GM12864 (cell line): ENCODE data around the gene FOXN4.

Experiments
- DNase-seq: peaks from one replicate; pipeline ENCODE4 v3.0.0-alpha.2; 2011; ENCODE audit warnings: low read depth
- H3K4me3 ChIP-seq: 2 replicates; pipeline ENCODE4 v1.5.1; 2011; ENCODE audit warnings: mild to moderate bottlenecking, low read depth, low read length, control low read depth
- TF ChIP-seq, protein P1 (sequence below): IDR thresholded peaks from 2 replicates; pipeline ENCODE4 v1.5.1; 2011; ENCODE audit warnings: low read depth, mild to moderate bottlenecking, moderate library complexity, low read length, control low read depth, inconsistent platforms; ENCODE audit errors: missing control alignments

FOXN4 gene

DNA sequence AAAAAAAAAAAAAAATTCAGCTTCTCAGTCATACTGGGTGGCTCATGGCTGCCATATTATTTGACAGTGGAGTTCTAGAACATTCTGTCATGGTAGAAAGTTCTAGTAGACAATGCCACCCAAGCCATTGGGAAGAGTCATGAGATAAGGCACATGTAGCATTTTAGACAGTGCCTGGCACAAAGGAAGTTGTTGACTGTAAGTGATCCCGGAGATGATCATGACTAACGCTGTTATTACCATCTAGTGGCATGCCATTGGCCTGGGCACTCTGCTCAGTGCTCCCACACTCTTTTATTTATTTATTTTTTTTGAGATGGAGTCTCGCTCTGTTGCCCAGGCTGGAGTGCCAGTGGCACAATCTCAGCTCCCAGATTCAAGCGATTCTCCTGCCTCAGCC lies 80.4 kb downstream of the FOXN4 start:
- TF ChIP-seq, protein P1, sequence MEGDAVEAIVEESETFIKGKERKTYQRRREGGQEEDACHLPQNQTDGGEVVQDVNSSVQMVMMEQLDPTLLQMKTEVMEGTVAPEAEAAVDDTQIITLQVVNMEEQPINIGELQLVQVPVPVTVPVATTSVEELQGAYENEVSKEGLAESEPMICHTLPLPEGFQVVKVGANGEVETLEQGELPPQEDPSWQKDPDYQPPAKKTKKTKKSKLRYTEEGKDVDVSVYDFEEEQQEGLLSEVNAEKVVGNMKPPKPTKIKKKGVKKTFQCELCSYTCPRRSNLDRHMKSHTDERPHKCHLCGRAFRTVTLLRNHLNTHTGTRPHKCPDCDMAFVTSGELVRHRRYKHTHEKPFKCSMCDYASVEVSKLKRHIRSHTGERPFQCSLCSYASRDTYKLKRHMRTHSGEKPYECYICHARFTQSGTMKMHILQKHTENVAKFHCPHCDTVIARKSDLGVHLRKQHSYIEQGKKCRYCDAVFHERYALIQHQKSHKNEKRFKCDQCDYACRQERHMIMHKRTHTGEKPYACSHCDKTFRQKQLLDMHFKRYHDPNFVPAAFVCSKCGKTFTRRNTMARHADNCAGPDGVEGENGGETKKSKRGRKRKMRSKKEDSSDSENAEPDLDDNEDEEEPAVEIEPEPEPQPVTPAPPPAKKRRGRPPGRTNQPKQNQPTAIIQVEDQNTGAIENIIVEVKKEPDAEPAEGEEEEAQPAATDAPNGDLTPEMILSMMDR: no peak
- no peak for DNase-seq
- H3K4me3 ChIP-seq: no peak overlapping the region
